NB4 (cell line): Measurements from ENCODE around the gene AKAP5.

Source experiments
- DNase-seq: peaks from one replicate; pipeline ENCODE4 v3.0.0; 2010; ENCODE audit warnings: low read depth
- H3K4me3 ChIP-seq: one replicate; pipeline ENCODE4 v1.5.1; 2011; ENCODE audit warnings: mild to moderate bottlenecking, low read depth, low read length, moderate library complexity
- MYC ChIP-seq: IDR thresholded peaks from 2 replicates; pipeline ENCODE4 v1.6.1; 2011; ENCODE audit warnings: low read depth, low read length
- POLR2A ChIP-seq: IDR thresholded peaks from 2 replicates; pipeline ENCODE4 v1.6.1; 2011; ENCODE audit warnings: mild to moderate bottlenecking; ENCODE audit not compliant: insufficient read length; ENCODE audit errors: extremely low read depth
- TF ChIP-seq, protein P1 (sequence below): IDR thresholded peaks from 2 replicates; pipeline ENCODE4 v1.6.1; 2011; ENCODE audit warnings: low read depth, low read length
- TF ChIP-seq, protein P2 (sequence below): IDR thresholded peaks from one replicate; pipeline ENCODE4 v1.5.1; 2012; ENCODE audit warnings: low read depth, low read length

AKAP5 gene

DNA sequence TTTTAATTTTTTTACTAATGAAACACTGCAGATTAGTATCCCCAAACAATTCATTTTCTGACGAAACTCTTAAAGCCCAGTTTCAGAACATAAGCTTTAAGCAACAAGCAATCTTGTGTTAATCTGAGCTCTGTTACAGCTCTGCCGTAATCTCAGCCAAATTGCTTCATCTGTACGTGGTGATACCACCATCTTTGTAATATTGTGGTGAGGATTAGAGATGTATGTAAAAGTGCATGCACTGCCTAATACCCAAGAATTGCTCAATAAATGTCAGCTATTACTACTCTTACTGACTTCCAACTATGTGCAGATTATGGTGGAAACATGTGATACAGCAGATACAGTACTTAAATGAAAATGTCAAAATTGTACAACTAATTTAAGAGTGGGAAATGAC lies 1.8 kb downstream of the AKAP5 start:
- DNase-seq, result peak; percentile 17
- H3K4me3 ChIP-seq, result no peak overlapping the region

DNA sequence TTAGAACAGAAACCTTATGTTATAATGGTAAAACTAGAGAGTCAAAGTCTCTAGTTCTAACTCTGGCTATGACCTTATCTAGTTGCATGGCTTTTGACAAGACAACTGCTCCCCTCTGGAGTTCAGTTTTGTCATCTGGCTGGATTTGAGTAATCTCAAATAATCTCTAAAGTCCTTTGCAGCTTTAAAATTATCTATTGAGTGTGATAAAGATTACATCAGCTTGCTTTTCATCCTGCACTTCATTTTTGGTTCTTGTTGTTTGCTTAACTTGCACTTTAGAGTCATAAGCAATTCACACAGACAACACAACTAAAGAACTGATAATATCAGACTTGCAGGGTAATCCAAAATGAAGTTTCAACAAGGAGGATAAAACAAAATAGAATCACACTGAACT lies 2.3 kb downstream of the AKAP5 start:
- no peak for DNase-seq
- H3K4me3 ChIP-seq, result no peak overlapping the region
- TF ChIP-seq, protein P1, sequence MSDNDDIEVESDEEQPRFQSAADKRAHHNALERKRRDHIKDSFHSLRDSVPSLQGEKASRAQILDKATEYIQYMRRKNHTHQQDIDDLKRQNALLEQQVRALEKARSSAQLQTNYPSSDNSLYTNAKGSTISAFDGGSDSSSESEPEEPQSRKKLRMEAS, result no peak
- TF ChIP-seq POLR2A, result no peak
- TF ChIP-seq, protein P2, sequence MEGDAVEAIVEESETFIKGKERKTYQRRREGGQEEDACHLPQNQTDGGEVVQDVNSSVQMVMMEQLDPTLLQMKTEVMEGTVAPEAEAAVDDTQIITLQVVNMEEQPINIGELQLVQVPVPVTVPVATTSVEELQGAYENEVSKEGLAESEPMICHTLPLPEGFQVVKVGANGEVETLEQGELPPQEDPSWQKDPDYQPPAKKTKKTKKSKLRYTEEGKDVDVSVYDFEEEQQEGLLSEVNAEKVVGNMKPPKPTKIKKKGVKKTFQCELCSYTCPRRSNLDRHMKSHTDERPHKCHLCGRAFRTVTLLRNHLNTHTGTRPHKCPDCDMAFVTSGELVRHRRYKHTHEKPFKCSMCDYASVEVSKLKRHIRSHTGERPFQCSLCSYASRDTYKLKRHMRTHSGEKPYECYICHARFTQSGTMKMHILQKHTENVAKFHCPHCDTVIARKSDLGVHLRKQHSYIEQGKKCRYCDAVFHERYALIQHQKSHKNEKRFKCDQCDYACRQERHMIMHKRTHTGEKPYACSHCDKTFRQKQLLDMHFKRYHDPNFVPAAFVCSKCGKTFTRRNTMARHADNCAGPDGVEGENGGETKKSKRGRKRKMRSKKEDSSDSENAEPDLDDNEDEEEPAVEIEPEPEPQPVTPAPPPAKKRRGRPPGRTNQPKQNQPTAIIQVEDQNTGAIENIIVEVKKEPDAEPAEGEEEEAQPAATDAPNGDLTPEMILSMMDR, result no peak
- no peak for TF ChIP-seq MYC

More for the DNA sequence above, 1.8 kb downstream of the AKAP5 start:
- TF ChIP-seq POLR2A (no peak), MYC (no peak)
- TF ChIP-seq, protein P1, result no peak
- TF ChIP-seq, protein P2, result no peak

DNA sequence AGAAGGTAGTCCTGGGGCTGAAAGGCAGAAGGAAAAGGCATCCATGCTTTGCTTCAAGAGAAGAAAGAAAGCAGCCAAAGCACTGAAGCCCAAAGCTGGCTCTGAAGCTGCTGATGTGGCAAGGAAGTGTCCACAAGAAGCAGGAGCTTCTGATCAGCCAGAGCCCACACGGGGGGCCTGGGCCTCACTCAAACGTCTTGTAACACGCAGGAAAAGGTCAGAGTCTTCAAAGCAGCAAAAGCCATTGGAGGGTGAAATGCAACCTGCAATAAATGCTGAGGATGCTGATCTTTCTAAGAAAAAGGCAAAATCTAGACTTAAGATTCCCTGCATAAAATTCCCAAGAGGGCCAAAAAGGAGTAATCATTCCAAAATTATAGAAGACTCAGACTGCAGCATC lies 3.2 kb downstream of the AKAP5 start:
- no peak for DNase-seq
- TF ChIP-seq, protein P1, result no peak
- TF ChIP-seq, protein P2, result no peak
- no peak for TF ChIP-seq POLR2A
- no peak for TF ChIP-seq MYC
- H3K4me3 ChIP-seq, result no peak overlapping the region

GRCh38 chr14:64474041-64474440 lies 8.7 kb downstream of the AKAP5 start:
- H3K4me3 ChIP-seq, result no peak overlapping the region
- TF ChIP-seq MYC, result no peak
- no peak for DNase-seq

GRCh38 chr14:64474698-64475097 lies 9.4 kb downstream of the AKAP5 start:
- H3K4me3 ChIP-seq, result no peak overlapping the region
- TF ChIP-seq, protein P1, result no peak
- TF ChIP-seq MYC, result no peak
- TF ChIP-seq POLR2A, result no peak
- TF ChIP-seq, protein P2, result no peak
- DNase-seq, result no peak

DNA sequence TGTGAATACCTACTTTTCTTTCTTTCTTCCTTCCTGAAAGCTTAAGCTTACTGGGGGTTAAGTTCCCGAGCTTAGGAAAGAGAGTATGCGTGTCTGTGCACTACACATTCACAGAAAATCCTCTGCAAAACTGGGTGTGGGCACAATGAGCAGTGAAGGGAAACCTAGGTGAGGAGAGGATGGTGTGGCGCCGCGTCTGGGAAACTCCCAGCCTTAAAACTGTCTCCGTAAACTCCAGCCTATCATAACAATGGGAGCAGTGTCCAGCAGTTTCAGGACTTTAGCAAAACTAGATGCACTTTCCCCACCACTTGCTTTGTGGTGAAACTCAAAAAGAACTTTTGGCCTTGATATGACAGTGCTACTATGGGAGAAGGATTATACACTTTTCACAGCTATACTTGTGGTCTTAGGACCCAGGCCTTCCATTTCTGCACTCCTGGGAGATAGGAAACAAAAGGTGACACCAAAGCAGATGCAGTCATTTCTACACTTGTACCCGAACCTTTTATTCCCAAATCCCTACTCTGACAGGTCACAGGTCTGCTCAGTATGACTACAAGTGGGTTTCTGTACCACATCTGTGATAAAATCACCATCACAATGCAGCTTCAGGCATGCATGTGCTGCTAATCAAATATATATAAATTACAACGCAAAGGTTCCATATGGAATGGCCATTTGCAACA lies 10.4 kb downstream of the AKAP5 start:
- TF ChIP-seq, protein P2, result no peak
- TF ChIP-seq, protein P1, result no peak
- no peak for TF ChIP-seq POLR2A
- no peak for TF ChIP-seq MYC
- DNase-seq, result no peak
- no peak overlapping the region for H3K4me3 ChIP-seq
